Prostate gland (tissue), 2 donors: ENCODE data around the gene MMP2.

Source experiments
- POLR2A ChIP-seq: fragments of 450-650 bp; IDR thresholded peaks from one replicate; pipeline ENCODE4 v1.6.1; 2016; ENCODE audit warnings: antibody characterized with exemption, mild to moderate bottlenecking
- TF ChIP-seq, protein P1 (sequence below), 4 experiments: fragments of 200-600 bp in 2 of 4; fragments of 450-650 bp in 2 of 4; sonication (generic) in 2 of 4; IDR thresholded peaks; 1 replicate in 3 of 4; 2 replicates in 1 of 4; pipeline ENCODE4 v1.5.1; 2016 to 2019; ENCODE audit warnings: antibody characterized with exemption in 4 of 4, mild to moderate bottlenecking in 2 of 4, moderate library complexity in 2 of 4

DNA sequence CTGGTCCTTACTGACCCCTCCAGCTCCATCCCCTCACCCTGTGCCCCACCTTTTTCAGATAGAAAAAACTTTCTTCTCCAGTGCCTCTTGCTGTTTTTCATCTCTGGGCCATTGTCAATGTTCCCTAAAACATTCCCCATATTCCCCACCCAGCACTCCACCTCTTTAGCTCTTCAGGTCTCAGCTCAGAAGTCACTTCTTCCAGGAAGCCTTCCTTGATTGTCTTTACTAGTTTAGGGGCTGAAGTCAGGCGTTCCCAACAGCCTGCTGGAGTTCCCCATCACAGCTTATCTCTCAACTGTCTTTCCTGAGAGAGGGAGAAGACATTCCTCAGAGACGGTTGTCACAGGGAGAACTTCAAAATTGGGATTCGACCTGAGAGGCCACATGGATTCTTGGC lies 1.3 kb upstream of the MMP2 start:
- TF ChIP-seq, protein P1, sequence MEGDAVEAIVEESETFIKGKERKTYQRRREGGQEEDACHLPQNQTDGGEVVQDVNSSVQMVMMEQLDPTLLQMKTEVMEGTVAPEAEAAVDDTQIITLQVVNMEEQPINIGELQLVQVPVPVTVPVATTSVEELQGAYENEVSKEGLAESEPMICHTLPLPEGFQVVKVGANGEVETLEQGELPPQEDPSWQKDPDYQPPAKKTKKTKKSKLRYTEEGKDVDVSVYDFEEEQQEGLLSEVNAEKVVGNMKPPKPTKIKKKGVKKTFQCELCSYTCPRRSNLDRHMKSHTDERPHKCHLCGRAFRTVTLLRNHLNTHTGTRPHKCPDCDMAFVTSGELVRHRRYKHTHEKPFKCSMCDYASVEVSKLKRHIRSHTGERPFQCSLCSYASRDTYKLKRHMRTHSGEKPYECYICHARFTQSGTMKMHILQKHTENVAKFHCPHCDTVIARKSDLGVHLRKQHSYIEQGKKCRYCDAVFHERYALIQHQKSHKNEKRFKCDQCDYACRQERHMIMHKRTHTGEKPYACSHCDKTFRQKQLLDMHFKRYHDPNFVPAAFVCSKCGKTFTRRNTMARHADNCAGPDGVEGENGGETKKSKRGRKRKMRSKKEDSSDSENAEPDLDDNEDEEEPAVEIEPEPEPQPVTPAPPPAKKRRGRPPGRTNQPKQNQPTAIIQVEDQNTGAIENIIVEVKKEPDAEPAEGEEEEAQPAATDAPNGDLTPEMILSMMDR (IDR thresholded peaks at IDR 0.05): no peak
- TF ChIP-seq POLR2A: no peak
